CD4-positive, alpha-beta T cell treated with Interleukin-4 for 1 hour (primary cell): ENCODE data around the gene TRIM31.

Experiments
- DNase-seq, 2 donors: peaks; one replicate each; pipeline ENCODE4 v3.0.0-alpha.2; 2020 to 2022

The TRIM31 gene

DNA sequence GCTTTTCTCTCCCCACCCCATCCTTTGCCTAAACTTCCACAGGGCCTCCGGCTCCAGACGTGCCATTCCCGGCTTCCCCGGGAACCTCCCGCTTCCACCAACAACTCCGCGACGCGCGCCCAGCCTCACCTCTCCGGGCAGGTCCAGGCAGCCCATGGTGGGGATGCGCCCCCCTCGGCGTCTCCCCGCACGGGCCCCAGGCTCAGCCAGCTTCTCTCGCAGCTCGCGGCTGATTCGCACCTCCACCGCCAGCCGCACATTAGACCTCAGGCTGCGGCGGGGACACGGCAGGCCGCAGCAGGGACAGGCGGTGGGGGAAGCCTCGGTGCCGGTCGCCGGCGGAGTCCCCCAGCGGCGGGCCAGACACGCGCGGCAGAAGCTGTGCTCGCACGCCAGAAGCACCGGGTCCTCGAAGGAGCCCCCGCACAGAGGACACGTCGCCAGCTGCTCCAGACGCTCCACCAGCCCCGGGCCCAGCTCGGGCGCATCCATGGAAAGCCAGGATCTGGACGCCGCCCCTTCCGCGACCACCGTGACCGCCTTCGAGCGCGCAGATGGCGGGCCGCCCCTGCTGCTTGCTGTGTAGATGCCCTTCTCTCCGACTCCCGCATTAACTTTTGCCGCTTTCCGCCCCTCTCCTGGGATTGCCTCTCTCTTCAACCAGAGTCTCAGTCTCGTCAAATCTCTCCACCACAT is 37.6 kb downstream of the TRIM31 start, which contains the start of gene RNF39:
Gene RNF39, minus strand, starts transcription at position 676 of the 696 bp plus-strand sequence. Its CDS starts 184 bp downstream, at position 492.
- no peak for DNase-seq

GRCh38 chr6:30074331-30075093 is 38.4 kb downstream of the TRIM31 start:
- DNase-seq, result no peak

GRCh38 chr6:30073489-30074235 is 39.2 kb downstream of the TRIM31 start:
- no peak for DNase-seq

DNA sequence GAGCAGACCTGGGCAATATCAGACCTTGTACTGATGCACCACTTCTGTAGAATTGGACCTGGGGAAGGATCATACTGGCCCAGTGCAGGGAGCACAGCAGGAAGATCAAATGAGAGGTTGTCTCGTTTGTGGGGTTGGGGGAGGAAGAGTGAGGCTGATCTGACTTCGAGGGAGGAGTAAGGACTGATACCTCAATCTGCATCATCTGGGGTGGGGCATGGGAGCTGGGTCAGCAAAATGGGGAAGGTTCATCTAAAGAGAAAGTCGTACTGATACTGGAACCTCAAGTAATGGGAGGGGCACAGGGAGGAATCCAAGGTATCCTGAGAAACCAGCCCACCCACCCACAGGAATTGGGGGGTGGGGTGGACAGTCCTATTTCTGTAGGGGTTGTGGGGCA is 41.0 kb downstream of the TRIM31 start:
- no peak for DNase-seq

- DNase-seq, result no peak
These were observed 41.6 kb downstream of the TRIM31 start for GRCh38 chr6:30071081-30071818.

- no peak for DNase-seq
These were observed 45.3 kb downstream of the TRIM31 start for GRCh38 chr6:30067460-30068139.

- DNase-seq, result peak; percentile 100
These were observed 46.1 kb downstream of the TRIM31 start, which contains the start of gene PPP1R11 for GRCh38 chr6:30066577-30067459. PPP1R11 (plus strand) TSS chr6:30067198; CDS start chr6:30067411, 213 bp downstream.

- no peak for DNase-seq
These were observed 46.8 kb downstream of the TRIM31 start for GRCh38 chr6:30066082-30066481.

GRCh38 chr6:30063315-30063714 is 49.6 kb downstream of the TRIM31 start:
- no peak for DNase-seq

GRCh38 chr6:30062471-30063178 is 50.3 kb downstream of the TRIM31 start:
- DNase-seq, result peak in 1 of 2 donors; percentile 51

DNA sequence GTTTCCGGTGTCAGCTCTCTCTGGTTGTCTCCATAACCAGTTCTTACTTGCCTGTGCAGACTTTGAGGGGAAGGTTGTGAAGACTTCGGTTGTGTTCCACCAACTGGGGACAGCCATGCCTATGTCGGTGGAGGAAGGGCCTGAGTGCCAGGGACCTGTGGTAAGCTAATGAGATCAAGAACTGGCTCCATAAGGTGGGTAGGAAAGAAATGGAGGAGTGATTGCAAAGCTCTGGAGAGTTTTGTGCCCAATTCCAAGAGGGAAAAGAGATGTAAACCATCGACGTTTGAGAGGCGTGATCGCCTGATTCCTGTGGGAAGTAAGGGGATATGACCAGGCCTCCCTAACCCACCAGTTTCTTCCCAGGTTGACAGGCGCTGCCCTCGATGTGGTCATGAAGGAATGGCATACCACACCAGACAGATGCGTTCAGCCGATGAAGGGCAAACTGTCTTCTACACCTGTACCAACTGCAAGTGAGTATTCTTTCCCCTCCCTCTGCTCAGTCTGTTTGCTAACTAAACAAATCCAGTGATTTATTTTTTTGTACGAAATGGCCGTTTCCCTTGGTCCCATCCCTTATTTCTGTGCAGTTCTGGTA is 50.9 kb downstream of the TRIM31 start:
- peak in 1 of 2 donors; percentile 70 for DNase-seq

DNA sequence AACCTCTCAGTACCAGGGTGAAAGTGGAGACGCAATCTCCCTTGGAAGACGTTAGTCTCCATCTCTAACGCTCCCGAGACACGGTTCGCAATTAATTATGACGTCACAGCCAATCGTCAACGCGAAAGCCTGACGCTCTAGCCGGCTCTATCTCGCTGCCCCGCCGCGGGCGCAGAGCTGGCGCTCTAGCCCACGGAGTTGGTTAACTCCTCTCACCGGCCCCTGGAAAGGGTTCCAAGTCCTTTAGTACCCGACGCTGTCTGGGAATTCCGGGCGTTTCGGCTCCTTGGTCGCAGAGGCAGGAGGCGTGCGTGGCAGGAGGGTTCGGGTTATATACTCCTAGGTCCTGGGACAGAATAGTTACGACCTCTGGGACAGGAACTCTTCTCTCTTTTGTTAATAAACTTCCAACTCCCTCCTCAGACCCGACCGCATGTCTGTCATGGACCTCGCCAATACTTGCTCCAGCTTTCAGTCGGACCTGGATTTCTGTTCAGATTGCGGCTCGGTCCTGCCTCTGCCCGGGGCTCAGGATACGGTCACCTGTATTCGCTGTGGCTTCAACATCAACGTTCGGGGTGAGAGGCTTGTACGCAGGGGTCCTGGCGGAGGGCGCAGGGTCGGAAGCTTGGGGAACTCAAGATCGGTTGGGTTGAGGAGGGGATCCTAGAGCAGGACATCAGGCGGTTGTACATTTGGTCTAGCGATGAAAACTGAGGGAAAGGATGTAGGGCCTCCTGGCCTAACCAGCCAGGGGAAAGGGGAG is 51.6 kb downstream of the TRIM31 start, which contains the start of gene POLR1H:
Gene POLR1H, plus strand, starts transcription at position 174 of the 766 bp plus-strand sequence. Its CDS starts 260 bp downstream, at position 434.
- peak; percentile 92 to 93 for DNase-seq

GRCh38 chr6:30060606-30061091 is 52.2 kb downstream of the TRIM31 start:
- peak in 1 of 2 donors; percentile 54 for DNase-seq

DNA sequence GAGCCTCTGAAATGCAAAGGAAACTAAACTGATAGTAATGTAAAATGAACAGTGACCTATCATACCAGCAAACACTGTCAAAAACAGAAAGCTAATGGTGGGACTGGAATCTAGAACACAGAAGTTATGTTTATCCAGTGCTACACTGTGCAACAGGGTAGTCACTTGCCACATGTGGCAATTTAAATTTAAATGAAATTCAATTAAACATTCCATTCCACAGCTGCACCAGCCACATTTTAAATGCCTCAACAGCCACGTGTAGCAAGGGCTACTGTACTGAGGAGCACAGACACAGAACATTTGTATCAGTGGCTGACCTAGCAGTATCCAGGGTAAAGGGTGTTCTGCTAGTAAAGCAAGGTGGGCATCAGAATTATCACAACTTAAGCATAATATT is 57.4 kb downstream of the TRIM31 start:
- DNase-seq, result no peak

GRCh38 chr6:30053682-30054081 is 59.2 kb downstream of the TRIM31 start:
- DNase-seq, result no peak
